Muscle layer of duodenum (tissue), 2 donors: ENCODE results near the gene SH3RF1.

Source experiments
- H3K27ac ChIP-seq: one replicate; pipeline ENCODE4 v1.7.0; 2013; ENCODE audit warnings: mild to moderate bottlenecking, low read length
- H3K27me3 ChIP-seq: one replicate; pipeline ENCODE4 v1.7.0; 2013; ENCODE audit warnings: low read depth, mild to moderate bottlenecking, control low read depth, low read length
- H3K36me3 ChIP-seq, 2 donors: one replicate each; pipeline ENCODE4 v1.7.0; 2013; ENCODE audit warnings: low read length in 2 of 2, control low read depth in 1 of 2, mild to moderate bottlenecking in 1 of 2; ENCODE audit not compliant: insufficient read depth in 2 of 2, control insufficient read depth in 1 of 2
- H3K4me1 ChIP-seq, 2 donors: one replicate each; pipeline ENCODE4 v1.7.0; 2013; ENCODE audit warnings: low read length in 2 of 2, mild to moderate bottlenecking in 2 of 2, control low read depth in 1 of 2, moderate library complexity in 1 of 2; ENCODE audit not compliant: insufficient read depth in 2 of 2, control insufficient read depth in 1 of 2
- H3K4me3 ChIP-seq, 2 donors: one replicate each; pipeline ENCODE4 v1.7.0; 2013; ENCODE audit warnings: low read length in 2 of 2, low read depth in 1 of 2, mild to moderate bottlenecking in 1 of 2
- H3K9me3 ChIP-seq, 2 donors: one replicate each; pipeline ENCODE4 v1.7.0; 2013; ENCODE audit warnings: low read length in 2 of 2, control low read depth in 1 of 2, mild to moderate bottlenecking in 1 of 2; ENCODE audit not compliant: control insufficient read depth in 1 of 2
- donor health status: healthy.

Gene SH3RF1

DNA sequence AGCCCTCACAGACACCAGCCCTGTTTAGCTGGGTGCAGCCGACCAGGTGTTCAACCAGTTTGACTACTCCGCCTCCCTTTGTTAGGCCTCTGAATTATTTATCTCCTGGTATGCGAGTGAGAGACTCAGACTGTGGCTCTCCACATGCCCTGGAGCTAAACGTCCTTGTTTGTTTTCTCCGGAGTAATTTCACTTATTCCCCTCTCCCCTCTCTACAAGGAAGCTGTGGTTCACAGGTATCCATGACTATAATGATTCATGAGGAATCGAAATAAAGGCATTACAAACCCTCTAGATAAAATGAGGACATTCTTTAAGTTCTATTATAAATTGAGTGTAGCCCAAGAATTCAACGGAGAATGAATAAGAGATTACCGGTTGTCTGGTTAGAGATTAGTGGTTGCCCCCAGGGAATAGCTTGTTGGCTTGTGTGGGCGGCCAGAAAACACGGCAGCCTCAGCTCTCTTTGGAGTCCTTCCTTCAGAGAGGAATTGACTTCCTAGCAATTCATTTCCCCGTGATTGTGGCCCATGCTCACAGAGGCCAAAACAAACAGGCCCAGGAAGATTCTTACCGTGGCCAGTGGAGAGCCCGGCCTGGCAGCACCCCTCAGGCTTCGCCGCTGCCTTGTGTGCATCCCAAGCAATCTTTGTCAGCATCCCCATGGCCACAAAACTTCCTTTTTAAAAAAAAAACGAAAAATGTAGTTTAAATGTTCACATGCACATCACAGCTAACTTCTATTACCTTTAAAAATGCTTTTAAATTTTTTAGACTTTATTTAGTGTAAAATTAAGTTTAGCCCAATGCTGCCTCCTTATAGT lies 200.5 kb downstream of the SH3RF1 start:
- Histone ChIP-seq H3K4me1 (no peaks in the 10 kb centered on the region), H3K4me3 (no peak overlapping the region), H3K27ac (no peak overlapping the region), H3K36me3 (no peaks in the 10 kb centered on the region), H3K27me3 (no peaks in the 10 kb centered on the region), H3K9me3 (no peaks in the 10 kb centered on the region)

DNA sequence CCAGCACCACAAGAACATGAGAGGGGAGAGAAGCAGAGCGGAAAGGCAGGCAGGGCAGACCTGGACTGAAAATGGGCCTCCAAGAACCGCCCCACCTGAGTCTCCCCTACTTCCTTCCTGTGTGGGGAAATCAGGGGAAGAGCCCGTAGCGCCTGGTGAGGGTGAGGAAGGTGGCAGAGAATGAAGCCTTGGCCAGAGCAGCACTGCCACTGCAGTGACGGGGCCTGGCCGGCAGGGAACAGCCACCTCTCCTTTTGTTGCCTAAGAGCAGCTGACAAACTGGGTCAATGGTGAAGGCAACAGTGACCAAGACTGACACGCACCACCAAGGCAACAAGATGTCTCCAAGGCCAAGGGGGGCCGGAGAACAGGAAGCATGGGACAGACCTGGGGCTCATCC lies 202.3 kb downstream of the SH3RF1 start:
- Histone ChIP-seq H3K9me3 (no peaks in the 10 kb centered on the region), H3K36me3 (no peaks in the 10 kb centered on the region), H3K4me1 (no peaks in the 10 kb centered on the region), H3K27ac (no peak overlapping the region), H3K4me3 (no peak overlapping the region), H3K27me3 (no peaks in the 10 kb centered on the region)

DNA sequence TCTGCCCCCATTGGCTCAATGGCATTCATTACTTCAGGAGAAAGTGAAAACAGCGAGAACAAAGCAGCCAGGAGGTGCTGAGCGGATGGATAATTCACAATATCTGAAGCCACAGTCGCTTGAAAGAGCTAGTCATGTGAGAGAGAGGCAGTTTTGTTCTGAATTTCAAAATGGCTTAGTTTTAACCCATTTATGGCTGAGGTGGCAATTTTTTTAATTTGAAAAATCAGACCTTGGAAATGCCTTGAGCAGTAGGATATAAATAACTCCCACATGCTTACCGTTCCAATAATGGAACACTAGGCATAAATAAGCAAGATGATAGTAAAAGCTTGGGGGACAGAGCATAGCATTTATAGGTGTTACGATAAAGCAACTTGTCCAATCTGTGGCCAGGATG lies 203.8 kb downstream of the SH3RF1 start:
- Histone ChIP-seq H3K36me3 (no peaks in the 10 kb centered on the region), H3K4me1 (peaks cover 5 to 9% of the 10 kb centered on the region in 2 donors), H3K27me3 (no peaks in the 10 kb centered on the region), H3K4me3 (no peak overlapping the region), H3K9me3 (no peaks in the 10 kb centered on the region), H3K27ac (no peak overlapping the region)

DNA sequence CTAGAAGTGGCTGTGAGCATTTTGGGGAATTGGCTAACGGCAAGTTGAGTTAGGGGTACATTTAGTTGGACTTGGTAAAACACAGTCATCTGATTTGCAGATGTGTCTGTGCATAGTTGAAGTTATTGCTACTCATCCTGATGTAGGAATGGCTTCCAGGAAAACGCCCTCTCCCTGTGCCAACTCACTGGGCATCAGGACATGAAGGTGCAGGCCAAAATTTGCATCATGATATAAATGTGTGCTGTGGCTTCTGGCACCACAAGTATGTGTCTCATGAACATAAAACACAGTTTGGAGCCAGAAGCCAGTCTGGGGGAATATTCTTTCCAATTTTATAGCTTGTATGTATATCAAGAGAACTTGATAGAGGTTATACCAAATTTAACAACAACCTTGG lies 206.5 kb downstream of the SH3RF1 start:
- Histone ChIP-seq H3K4me1 (peaks cover 5 to 15% of the 10 kb centered on the region in 2 donors), H3K36me3 (no peaks in the 10 kb centered on the region), H3K27ac (no peak overlapping the region), H3K27me3 (no peaks in the 10 kb centered on the region), H3K9me3 (no peaks in the 10 kb centered on the region), H3K4me3 (no peak overlapping the region)

DNA sequence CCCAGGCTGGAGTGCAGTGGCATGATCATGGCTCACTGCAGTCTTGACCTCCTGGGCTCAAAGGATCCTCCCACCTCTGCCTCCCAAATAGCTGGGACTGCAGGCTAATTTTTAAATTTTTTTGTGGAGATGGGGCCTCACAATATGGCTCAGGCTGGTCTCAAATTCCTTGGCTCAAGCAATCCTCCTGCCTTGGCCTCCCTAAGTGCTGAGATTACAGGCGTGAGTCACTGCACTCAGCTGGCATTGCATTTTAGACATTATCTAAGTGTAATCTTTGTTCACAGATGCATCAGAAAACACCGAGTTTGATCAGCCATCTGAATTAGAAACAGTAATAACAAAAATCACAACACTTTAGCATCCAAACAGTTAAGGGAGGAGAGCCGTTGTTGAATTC lies 207.3 kb downstream of the SH3RF1 start:
- Histone ChIP-seq H3K27me3 (no peaks in the 10 kb centered on the region), H3K4me1 (peaks cover 5 to 15% of the 10 kb centered on the region in 2 donors), H3K27ac (no peak overlapping the region), H3K9me3 (no peaks in the 10 kb centered on the region), H3K36me3 (no peaks in the 10 kb centered on the region), H3K4me3 (no peak overlapping the region)

DNA sequence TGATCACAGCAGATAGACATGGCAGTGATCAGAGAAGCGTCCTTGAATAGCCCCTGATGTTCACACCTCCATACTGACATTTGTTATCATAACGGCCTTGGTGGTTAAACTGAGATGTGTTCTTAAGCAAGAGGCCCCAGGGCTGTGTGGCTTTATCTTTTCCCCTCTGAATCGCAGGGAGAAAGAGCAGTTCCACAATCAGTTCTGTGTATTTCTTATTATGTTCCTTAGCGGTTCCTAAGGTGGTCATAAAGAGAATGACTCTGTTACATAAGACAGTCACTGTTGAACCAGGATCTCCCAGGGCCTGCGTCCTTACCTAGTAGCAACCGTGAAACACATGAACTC lies 207.9 kb downstream of the SH3RF1 start:
- H3K4me1 ChIP-seq = peaks cover 5 to 15% of the 10 kb centered on the region in 2 donors
- no peaks in the 10 kb centered on the region for H3K27me3 ChIP-seq
- H3K4me3 ChIP-seq = no peak overlapping the region
- no peaks in the 10 kb centered on the region for H3K9me3 ChIP-seq
- H3K36me3 ChIP-seq = no peaks in the 10 kb centered on the region
- no peak overlapping the region for H3K27ac ChIP-seq

DNA sequence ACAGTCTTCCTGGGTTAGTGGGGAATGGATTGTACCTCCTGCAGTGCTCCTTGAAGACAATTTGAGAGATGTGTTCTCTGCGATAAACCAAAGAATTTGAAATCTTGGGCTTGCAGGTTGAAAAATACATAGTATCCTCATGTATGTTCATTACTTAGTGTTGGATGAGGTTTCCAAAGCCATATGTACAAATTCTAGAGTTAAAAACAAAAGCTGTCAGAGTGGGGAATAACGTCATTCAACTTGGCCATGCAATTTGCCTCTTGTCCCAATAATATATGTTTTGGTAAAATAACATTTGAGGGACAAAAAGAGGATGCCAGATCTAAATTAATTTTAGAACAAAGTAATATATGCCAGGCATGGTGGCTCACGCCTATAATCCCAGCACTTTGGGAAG lies 209.4 kb downstream of the SH3RF1 start:
- Histone ChIP-seq H3K9me3 (no peaks in the 10 kb centered on the region), H3K36me3 (no peaks in the 10 kb centered on the region), H3K4me1 (peaks cover 5 to 15% of the 10 kb centered on the region in 2 donors), H3K27ac (no peak overlapping the region), H3K4me3 (no peak overlapping the region), H3K27me3 (no peaks in the 10 kb centered on the region)

DNA sequence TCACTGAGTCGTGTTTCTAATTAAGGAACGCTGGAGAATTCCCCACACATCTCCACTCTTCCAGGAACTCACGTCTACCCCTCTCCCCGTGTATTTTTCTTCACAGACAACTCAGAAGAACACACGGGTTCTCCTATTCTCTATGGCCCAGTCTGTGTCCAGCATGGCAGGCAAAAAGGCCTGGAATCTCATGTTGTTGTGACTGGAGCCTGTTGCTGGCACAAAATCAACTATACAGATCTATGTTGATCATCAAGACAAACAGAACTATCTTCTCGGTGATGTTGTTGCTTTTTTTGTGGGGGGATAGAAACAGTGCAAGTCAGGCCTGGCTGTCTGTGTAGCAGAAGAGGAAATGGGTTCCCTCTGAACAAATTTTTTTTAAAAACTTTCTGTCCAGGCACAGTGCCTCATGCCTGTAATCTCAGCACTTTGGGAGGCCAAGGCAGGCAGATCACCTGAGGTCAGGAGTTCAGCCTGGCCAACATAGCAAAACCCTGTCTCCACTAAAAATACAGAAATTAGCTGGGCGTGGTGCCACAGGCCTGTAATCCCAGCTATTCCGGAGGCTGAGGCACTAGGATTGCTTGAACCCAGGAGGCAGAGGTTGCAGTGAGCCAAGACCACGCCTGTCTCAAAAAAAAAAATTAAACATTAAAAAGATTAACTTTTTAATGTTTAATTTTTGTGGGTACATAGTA lies 210.2 kb downstream of the SH3RF1 start:
- Histone ChIP-seq H3K9me3 (no peaks in the 10 kb centered on the region), H3K27me3 (no peaks in the 10 kb centered on the region), H3K36me3 (no peaks in the 10 kb centered on the region), H3K4me1 (peaks cover 5 to 15% of the 10 kb centered on the region in 2 donors), H3K4me3 (no peak overlapping the region), H3K27ac (peak overlapping the region; percentile 10)

DNA sequence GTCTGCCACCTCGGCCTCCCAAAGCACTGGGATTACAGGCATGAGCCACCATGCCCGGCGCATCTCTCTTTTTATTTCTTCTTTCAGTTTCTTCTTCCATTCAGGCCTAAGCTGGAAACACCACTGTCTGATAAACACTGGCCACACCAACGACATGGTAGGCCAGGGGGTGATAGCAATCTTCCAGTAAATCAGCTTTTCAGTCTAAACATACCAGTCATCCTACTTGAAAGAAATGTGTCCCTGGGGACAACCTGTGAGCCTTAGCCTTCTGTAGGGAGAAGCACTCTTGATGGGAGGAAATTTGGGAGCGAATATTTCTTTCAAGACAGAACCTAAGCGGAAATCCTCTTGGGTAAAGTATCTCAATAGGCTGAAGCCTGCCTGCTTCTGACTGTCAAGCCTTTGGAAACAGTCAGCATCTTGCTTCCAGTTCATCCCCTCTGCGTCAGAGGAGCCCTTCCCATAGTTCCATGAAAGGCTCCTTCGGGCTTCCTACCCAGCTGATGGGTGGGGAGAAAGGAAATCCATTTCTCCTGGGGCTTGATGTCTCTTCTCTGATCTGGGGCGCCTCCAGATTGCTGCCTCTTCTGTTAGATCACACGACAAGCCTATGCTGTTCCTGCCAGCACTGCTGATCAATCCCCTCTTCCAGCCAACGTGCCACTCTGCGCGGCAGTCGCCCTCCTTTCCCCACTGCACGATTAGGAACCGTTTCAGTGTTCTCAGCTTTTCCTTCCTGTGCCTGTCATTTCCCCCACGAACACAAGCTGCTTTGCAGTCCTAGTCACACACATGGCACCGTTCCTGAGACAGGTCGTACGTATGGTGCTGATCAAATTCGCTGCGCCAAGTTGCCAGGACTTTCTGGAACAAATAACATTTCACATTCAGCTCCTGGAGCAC lies 211.2 kb downstream of the SH3RF1 start:
- H3K4me1 ChIP-seq = peaks cover 5 to 15% of the 10 kb centered on the region in 2 donors
- H3K9me3 ChIP-seq = no peaks in the 10 kb centered on the region
- peak overlapping the region; percentile 10 for H3K27ac ChIP-seq
- no peaks in the 10 kb centered on the region for H3K36me3 ChIP-seq
- no peaks in the 10 kb centered on the region for H3K27me3 ChIP-seq
- no peak overlapping the region for H3K4me3 ChIP-seq

DNA sequence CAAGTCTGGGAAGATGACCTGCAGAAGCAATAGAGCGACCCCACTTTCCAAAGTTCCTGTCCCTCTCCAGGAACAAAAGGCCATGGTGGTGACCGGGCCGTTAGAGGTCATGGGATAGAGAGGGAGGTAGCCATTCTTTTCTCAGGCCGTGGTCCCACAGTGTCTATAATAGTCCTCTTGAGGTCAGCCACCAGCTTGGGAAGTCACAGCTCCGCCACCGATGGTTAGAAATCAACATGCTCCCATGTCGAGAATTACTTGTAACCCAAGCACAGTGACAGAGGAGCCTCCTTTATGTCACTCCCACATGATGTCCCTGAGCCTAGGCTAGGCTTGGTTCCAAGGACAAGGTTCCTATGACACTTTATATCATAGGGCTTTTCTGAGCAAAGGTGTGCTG lies 212.4 kb downstream of the SH3RF1 start:
- no peaks in the 10 kb centered on the region for H3K9me3 ChIP-seq

DNA sequence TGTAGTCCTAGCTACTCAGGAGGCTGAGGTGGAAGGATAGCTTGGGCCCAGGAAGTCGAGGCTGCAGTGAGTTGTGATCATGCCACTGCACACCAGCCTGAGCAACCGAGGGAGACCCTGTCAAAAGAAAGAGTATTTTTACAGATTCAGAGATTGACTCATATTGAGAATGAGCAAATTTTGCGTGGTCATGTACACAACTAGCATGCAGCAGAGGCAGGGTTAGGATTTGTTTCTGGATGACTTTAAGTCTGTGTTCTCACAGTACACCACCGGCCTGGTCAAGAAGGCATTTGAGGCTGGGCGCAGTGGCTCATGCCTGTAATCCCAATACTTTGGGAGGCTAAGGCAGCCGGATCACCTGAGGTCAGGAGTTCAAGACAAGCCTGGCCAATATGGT lies 215.9 kb downstream of the SH3RF1 start:
- Histone ChIP-seq H3K4me3 (no peak overlapping the region), H3K27ac (no peak overlapping the region), H3K27me3 (no peaks in the 10 kb centered on the region), H3K9me3 (no peaks in the 10 kb centered on the region), H3K36me3 (no peaks in the 10 kb centered on the region), H3K4me1 (no peaks in the 10 kb centered on the region)

More for the DNA sequence above, 212.4 kb downstream of the SH3RF1 start:
- Histone ChIP-seq H3K27me3 (no peaks in the 10 kb centered on the region), H3K4me3 (no peak overlapping the region), H3K27ac (no peak overlapping the region), H3K4me1 (peaks cover 5 to 15% of the 10 kb centered on the region in 2 donors), H3K36me3 (no peaks in the 10 kb centered on the region)
